Osteoblast (primary cell): ENCODE results near the gene ZFR2. TPM values are rescaled to one million over a fixed set of nuclear protein-coding genes. Genes with fewer than 3 reads are reported as not detected.

Source experiments
- DNase-seq: peaks from one replicate; pipeline ENCODE4 v3.0.0; 2011; ENCODE audit warnings: low spot score, mixed read lengths; ENCODE audit not compliant: insufficient read length; ENCODE audit errors: missing footprints
- H2AFZ ChIP-seq: 2 replicates; pipeline ENCODE4 v1.6.0; 2011; ENCODE audit warnings: mild to moderate bottlenecking, low read length
- H3K27ac ChIP-seq: 2 replicates; pipeline ENCODE4 v1.5.1; 2011; ENCODE audit warnings: mild to moderate bottlenecking, low read depth, low read length, moderate library complexity
- H3K27me3 ChIP-seq: 2 replicates; pipeline ENCODE4 v1.6.0; 2012; ENCODE audit warnings: mild to moderate bottlenecking, control low read depth, inconsistent platforms, low read length, moderate library complexity; ENCODE audit not compliant: insufficient read depth
- H3K36me3 ChIP-seq: 2 replicates; pipeline ENCODE4 v1.5.1; 2011; ENCODE audit warnings: mild to moderate bottlenecking, low read length, control low read depth, moderate library complexity; ENCODE audit not compliant: insufficient read depth
- H3K4me1 ChIP-seq: 2 replicates; pipeline ENCODE4 v1.5.1; 2011; ENCODE audit warnings: mild to moderate bottlenecking, low read length, control low read depth, moderate library complexity; ENCODE audit not compliant: insufficient read depth
- H3K4me2 ChIP-seq: 2 replicates; pipeline ENCODE4 v1.6.0; 2011; ENCODE audit warnings: mild to moderate bottlenecking, low read length; ENCODE audit not compliant: insufficient read depth
- H3K4me3 ChIP-seq: fragments of 200-600 bp; sonication (generic); 3 replicates; pipeline ENCODE4 v1.5.1; 2012; ENCODE audit warnings: mild to moderate bottlenecking, low read length, inconsistent platforms; ENCODE audit not compliant: insufficient read depth
- H3K79me2 ChIP-seq: 2 replicates; pipeline ENCODE4 v1.6.0; 2012; ENCODE audit warnings: mild to moderate bottlenecking, low read length, control low read depth, inconsistent platforms; ENCODE audit not compliant: insufficient read depth
- H3K9me3 ChIP-seq: 2 replicates; pipeline ENCODE4 v1.5.1; 2011; ENCODE audit warnings: low read depth, low read length, control low read depth
- H4K20me1 ChIP-seq: 2 replicates; pipeline ENCODE4 v1.6.0; 2012; ENCODE audit warnings: mild to moderate bottlenecking, low read length, control low read depth; ENCODE audit not compliant: insufficient read depth
- CTCF ChIP-seq: IDR thresholded peaks from 2 replicates; pipeline ENCODE4 v1.5.1; 2011; ENCODE audit warnings: mild to moderate bottlenecking, low read depth, low read length, moderate library complexity; ENCODE audit errors: extremely low read depth
- total RNA-seq: library from RNA; depleted of rRNA; stranded (reverse); fragments of >200 nt; gene quantifications from 2 replicates; pipeline ENCODE4 v1.2.3, GENCODE V29; 2012

The ZFR2 gene
- total RNA-seq, 1 donor = not detected

DNA sequence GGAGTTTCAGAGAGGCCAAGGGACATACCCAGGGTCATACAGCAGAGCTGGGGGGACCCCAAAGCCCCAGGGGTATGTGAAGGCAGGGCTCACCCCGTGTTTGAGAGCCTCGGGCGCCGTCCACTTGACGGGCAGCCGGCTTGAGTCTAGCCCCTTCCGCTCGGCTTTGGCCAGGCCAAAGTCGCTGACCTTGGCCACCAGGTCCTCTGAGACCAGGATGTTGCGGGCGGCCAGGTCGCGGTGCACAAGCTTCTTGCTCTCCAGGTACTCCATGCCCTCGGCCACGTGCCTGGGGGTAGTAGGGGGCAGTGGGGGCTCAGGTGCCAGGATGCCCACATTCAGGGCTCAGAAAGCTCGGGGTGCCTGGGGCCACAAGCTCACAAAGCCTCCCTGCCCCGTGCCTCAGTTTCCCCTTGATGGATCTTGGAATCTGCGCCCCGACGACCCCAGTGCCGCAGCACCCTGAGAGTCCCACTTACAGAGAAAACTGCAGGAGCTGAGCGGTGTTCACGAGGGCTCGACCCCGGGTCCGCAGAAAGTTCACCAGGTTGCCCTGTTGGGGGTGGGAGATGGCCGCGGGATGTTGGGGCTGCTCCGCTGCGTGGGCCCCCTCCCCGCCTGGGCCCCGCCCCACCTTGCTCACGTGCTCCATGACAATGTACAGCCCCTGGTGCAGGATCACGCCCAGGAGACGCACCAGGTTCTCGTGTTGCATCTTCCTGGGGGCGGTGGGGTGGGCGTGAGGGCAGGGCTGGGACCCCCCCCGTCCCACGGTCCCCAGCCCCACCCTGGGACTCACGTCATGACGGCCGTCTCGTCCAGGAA is 89.7 kb downstream of the ZFR2 start:
- TF ChIP-seq CTCF = no peak
- no peaks in the 10 kb centered on the region for H3K27me3 ChIP-seq
- no peak overlapping the region for H2AFZ ChIP-seq
- H3K79me2 ChIP-seq = no peaks in the 10 kb centered on the region
- no peak overlapping the region for H3K4me3 ChIP-seq
- DNase-seq = peak; percentile 83
- H3K9me3 ChIP-seq = peaks cover 13% of the 10 kb centered on the region
- H3K27ac ChIP-seq = no peak overlapping the region
- H3K4me2 ChIP-seq = no peak overlapping the region
- no peaks in the 10 kb centered on the region for H3K4me1 ChIP-seq
- no peaks in the 10 kb centered on the region for H3K36me3 ChIP-seq
- H4K20me1 ChIP-seq = no peaks in the 10 kb centered on the region

DNA sequence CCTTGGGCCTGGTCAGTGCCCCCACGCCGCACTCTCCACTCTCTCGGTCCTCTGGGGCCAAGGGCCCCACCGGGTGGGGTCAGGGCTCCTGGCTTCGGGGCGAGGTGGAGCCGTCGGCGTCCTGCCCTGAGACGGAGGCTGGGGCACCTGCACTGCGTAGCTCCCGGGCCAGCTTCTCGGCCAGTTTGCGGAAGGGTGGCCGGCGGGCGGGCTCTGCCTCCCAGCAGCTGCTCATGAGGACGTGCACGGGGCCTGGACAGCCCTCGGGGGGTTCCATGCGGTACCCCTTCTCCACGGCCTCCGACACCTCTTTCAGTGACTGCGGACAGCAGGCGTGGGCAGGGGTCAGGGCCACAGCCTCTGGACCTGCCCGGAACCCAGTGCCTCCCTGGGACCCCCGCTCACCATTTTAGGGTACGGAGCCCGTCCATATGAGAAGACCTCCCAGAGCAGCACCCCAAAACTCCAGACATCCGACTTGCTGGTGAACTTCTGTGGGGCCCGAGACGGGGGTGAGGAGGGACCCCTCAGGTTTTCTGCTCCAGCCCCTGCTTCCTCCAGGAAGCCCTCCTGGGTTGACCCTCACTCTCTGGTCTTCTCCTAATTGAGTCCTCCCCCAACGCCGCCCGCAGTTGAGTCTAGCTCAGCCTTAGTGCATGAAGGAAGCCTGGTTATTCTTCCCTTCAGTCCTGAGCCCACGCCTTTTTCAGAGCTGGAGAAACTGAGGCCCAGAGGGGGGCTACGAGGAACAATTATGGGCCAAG is 90.6 kb downstream of the ZFR2 start:
- no peak for TF ChIP-seq CTCF
- H3K27ac ChIP-seq = no peak overlapping the region
- no peaks in the 10 kb centered on the region for H3K4me1 ChIP-seq
- no peak overlapping the region for H3K4me2 ChIP-seq
- peak; percentile 80 for DNase-seq
- no peak overlapping the region for H3K4me3 ChIP-seq
- H3K36me3 ChIP-seq = no peaks in the 10 kb centered on the region
- H2AFZ ChIP-seq = no peak overlapping the region
- peaks cover 13% of the 10 kb centered on the region for H3K9me3 ChIP-seq
- no peaks in the 10 kb centered on the region for H3K27me3 ChIP-seq
- no peaks in the 10 kb centered on the region for H4K20me1 ChIP-seq
- H3K79me2 ChIP-seq = no peaks in the 10 kb centered on the region

GRCh38 chr19:3776479-3777040 is 92.3 kb downstream of the ZFR2 start:
- H3K4me1 ChIP-seq = no peaks in the 10 kb centered on the region
- H4K20me1 ChIP-seq = no peaks in the 10 kb centered on the region
- H3K36me3 ChIP-seq = no peaks in the 10 kb centered on the region
- no peaks in the 10 kb centered on the region for H3K27me3 ChIP-seq
- H3K4me3 ChIP-seq = no peak overlapping the region
- no peak overlapping the region for H3K4me2 ChIP-seq
- peaks cover 4% of the 10 kb centered on the region for H3K9me3 ChIP-seq
- H3K79me2 ChIP-seq = no peaks in the 10 kb centered on the region
- H2AFZ ChIP-seq = no peak overlapping the region
- no peak for DNase-seq
- no peak for TF ChIP-seq CTCF
- H3K27ac ChIP-seq = no peak overlapping the region

GRCh38 chr19:3775831-3776230 is 93.0 kb downstream of the ZFR2 start:
- H3K4me3 ChIP-seq = no peak overlapping the region
- no peaks in the 10 kb centered on the region for H3K9me3 ChIP-seq
- H2AFZ ChIP-seq = no peak overlapping the region
- no peak overlapping the region for H3K4me2 ChIP-seq
- H3K27me3 ChIP-seq = no peaks in the 10 kb centered on the region
- H4K20me1 ChIP-seq = no peaks in the 10 kb centered on the region
- TF ChIP-seq CTCF = no peak
- peak; percentile 82 for DNase-seq
- no peaks in the 10 kb centered on the region for H3K4me1 ChIP-seq
- H3K36me3 ChIP-seq = no peaks in the 10 kb centered on the region
- no peak overlapping the region for H3K27ac ChIP-seq
- H3K79me2 ChIP-seq = no peaks in the 10 kb centered on the region
